Stimulated activated CD4-positive, alpha-beta T cell treated with anti-CD3 and anti-CD28 coated beads, Interleukin-12 subunit alpha, Interleukin-12 subunit beta, amount 100 ng/mL, for 48 hours (primary cell): ENCODE measurements around the gene MEGF11.

Source experiments
- DNase-seq, 3 donors: peaks; one replicate each; pipeline ENCODE4 v3.0.0-alpha.2; 2020; ENCODE audit warnings: low read depth in 2 of 3, low spot score in 1 of 3

MEGF11 gene

DNA sequence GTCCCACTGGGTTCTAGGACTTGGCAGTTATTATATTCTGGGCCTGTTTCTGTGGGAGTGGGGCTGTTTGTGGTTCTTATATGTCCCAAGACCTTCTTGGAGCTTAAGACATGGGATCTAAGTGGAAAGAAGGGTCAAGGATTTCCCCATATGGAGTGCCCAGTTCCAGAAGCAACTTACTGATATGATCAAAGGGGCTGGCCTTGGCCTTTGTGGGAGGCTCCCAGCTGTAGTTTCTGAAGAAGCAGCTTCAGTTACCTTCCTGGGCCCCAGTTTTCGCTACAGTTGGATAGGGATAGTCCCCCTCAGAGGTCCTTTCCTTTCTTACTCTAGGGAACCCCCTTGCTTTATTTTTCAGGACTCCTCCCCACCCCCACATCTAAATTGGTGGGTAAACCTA is 328.2 kb downstream of the MEGF11 start:
- no peak for DNase-seq

DNA sequence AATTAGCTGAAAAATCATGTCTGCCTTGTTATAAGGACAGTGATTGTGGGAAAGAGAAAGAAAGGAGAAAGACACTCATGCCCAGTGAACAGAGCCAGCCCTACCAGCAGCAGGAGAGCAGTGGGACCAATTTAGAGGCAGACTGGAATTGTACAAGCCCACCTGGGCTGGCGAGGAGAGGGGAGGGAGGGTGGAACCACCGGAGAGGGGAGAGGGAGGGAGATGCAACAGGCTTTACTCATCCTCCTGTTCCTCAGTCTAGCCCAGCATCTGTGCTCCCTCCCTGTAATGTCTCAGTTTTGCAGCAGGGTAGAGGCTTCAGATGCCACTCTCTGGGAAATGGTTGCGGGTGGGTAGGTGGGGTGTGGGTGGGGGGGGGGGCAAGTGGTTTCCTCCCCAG is 329.5 kb downstream of the MEGF11 start:
- no peak for DNase-seq

GRCh38 chr15:65923264-65923663 is 330.3 kb downstream of the MEGF11 start:
- no peak for DNase-seq

DNA sequence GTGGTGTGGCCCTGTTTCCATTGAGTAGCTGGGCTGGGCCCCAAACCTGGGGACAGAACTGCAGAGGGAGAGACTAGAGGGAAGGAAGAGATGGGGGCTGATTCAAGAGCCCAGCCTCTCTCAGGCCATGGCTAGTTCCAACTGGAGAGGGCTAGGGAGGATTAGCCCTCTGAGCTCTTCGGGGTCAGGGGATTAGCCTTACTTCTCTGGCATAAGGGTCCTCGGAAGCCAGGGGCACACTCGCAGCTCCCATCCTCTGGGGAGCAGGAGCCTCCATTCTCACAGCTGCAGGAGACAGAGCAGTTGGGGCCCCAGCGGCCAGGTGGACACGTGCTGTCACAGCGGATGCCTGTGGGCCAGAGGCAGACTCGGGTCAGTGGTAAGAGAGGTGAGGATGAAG is 330.9 kb downstream of the MEGF11 start:
- DNase-seq, result no peak

- DNase-seq, result no peak
These were observed 331.8 kb downstream of the MEGF11 start for GRCh38 chr15:65921780-65922179.

GRCh38 chr15:65920825-65921309 is 332.7 kb downstream of the MEGF11 start:
- DNase-seq, result no peak

DNA sequence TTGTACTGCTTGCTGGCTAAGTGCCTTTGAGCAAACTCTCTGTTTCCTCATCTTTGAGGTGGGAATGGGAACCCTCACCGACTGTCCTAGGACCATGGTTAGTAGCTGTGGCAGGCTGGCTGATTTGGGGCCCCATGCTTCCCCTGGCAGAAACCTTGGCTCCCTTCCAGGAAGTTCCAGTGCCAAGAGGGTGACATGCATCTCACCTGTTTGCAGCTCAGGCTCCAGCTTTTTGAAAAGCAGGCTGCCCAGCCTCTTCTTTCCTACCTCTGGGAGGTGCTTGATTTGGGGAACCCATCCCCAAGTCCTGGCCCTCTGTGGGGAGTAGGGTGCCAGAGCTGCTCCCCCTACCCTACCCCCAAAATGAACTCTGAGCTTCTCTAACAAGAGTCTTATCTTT is 333.4 kb downstream of the MEGF11 start:
- DNase-seq, result no peak

GRCh38 chr15:65919353-65919752 is 334.2 kb downstream of the MEGF11 start:
- DNase-seq, result no peak

DNA sequence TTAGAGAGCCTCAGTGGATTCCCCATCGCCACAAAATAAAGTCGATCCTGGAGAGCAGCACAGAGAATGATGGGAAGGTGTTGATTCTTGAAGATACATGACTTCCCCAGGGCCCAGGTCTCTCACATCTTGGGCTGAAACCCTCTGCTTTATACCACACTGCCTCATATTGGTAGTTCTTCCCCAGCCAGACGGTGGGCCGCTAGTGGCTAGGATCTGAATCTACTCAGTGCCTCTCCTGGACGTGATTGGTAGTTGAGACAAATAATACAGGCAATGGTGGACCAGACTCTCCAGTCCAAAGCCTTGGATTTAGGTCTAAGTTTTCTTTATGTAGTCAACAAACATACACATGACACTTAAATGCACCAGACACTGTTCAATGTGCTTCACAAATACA is 334.6 kb downstream of the MEGF11 start:
- no peak for DNase-seq

- no peak for DNase-seq
These were observed 335.1 kb downstream of the MEGF11 start for GRCh38 chr15:65918357-65918920.

- DNase-seq, result no peak
These were observed 335.6 kb downstream of the MEGF11 start for GRCh38 chr15:65917936-65918335.

GRCh38 chr15:65917407-65917756 is 336.2 kb downstream of the MEGF11 start:
- no peak for DNase-seq

DNA sequence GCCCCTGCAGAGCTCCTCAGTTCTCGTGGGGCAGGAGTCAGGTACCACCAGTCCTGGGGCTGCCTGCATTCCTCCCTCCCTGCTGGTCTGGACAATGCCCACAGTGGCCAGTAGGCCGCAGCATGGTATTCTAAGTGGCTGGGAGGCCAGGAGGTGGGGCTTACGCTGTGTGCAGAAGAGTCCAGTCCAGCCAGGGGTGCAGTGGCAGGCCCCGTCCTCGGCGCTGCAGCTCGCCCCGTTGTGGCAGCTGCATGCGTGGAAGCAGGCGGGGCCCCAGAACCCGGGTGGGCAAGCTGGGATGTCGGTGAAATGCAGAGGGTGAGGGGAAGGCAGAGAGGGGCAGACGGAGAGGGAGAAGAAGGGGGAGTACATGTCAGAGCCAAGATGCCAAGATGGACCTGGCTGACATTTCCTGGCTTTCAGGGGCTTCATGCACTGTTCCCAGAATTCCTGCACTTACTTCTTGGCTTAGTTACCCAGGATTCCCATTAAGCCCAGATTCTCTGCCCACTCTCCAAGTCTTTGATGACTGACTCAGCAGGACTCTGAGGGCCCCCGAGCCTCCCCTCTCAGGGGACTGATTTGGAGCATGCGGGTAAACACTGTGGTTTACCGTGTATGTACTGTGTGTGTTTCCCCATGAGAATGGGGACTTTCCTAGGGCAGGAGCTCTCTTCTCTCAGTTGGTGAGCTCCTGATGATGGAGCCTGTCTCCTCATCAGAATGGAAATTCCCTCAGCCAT is 336.7 kb downstream of the MEGF11 start:
- DNase-seq, result peak; percentile 8 to 32 (median 18)

DNA sequence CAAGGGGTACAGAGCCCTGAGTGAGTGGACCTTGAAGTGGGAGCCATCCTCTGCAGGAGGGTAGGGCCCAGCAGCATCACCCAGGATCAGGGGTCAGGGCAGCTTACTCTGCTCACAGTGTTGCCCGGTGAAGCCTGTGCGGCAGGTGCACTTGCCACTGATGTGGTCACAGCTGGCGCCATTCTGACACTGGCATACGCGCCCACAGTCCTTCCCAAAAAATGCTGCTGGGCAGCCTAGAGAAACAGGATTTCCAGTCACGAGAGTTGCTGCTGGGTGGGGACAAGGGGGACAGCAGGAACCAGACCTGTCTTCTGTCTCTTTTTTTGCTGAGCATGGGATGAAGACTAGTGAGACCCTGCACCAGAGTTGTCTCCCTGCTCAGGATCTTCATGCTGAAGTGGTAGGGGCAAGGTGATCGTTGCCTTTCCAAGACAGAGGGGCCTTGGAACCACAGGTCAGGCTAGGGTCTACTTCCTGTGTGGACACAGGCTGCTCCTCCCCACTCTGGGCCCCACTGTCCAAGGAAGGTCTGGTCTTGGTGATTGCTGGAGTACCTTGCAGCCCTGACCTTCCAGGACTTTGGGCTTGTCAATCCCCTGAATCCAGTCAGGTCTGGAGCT is 337.4 kb downstream of the MEGF11 start:
- no peak for DNase-seq

- no peak for DNase-seq
These were observed 338.3 kb downstream of the MEGF11 start for GRCh38 chr15:65914981-65915925.

- DNase-seq, result no peak
These were observed 339.2 kb downstream of the MEGF11 start for GRCh38 chr15:65914386-65914785.

DNA sequence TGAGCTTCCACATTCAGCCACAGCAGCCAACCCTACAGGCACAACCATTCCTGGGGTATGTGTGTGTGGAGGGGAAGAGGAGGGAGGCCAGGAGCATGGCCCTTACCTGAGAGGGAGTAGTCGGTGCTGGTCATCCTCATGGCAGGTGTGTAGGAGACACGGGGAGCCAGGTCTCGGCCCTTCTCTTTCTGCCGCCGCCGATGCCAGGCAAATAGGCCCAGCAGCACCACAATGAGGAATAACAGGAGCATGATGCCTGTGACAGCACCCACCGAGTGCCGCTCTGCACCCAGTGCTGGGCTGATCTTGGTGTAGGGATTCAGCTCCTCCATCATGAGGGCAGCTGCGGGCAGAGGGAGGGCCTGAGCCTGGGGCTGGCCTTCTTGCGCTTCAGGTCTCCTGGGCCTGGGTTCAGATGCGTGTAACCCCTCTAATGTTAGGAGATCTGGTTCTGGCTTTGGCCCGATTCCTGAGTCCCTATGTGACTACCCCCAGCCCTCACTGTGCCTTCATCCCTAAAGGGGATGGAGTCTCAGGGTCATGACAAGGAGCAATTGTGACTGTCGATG is 339.8 kb downstream of the MEGF11 start:
- DNase-seq, result no peak

- no peak for DNase-seq
These were observed 341.3 kb downstream of the MEGF11 start for GRCh38 chr15:65912235-65912634.

- no peak for DNase-seq
These were observed 343.2 kb downstream of the MEGF11 start for GRCh38 chr15:65910341-65910740.

DNA sequence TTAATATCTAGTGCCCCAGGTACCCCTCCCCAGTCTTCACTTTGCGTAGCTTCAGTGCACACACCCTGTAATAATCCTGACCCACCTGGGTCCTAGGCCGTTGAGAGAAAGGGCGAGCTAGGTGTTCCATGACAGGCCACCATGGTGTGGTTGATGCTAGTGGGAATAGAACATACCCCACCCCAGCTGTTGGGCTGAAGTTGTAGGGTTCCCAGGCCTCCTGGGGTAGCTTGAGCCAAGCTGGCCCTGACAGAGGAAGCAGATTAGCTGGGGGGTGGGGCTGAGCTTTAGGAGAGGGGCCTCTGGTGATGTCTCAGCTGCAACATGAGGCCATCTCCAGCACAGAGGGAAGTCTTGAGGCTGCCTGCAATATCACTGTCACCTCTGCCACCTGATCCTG is 343.7 kb downstream of the MEGF11 start:
- no peak for DNase-seq

- DNase-seq, result no peak
These were observed 344.7 kb downstream of the MEGF11 start for GRCh38 chr15:65908876-65909275.
